ENCODE data around the gene TC2N. TPM values are rescaled to one million over a fixed set of nuclear protein-coding genes. Genes with fewer than 3 reads are reported as not detected.
A peak's percentile ranks its signal among the peaks of the same experiment; 100 is the strongest.
"Not testable (repeated sequence)": the region's sequence is repeated elsewhere in the genome, so short reads cannot be mapped to it uniquely, and the experiment has no call there.

TC2N gene
- total and polyA plus RNA-seq, 9 donors: 1.9 to 8.6 (median 5.6) TPM

- no peaks in the 10 kb centered on the region for H3K36me3 ChIP-seq (ENCODE audit: control insufficient read depth, insufficient read depth, low read length)
These were observed 34.3 kb upstream of the TC2N start for GRCh38 chr14:91901449-91902226.

GRCh38 chr14:91899806-91900205, 32.5 kb upstream of the TC2N start:
- no CpG with 5 or more reads among the region's 4 CpGs for WGBS (ENCODE audit: insufficient coverage)
- no peak overlapping the region for H3K27ac ChIP-seq (ENCODE audit: low read length)
- peaks cover 56% of the 10 kb centered on the region for H3K4me1 ChIP-seq (ENCODE audit: control insufficient read depth, insufficient read depth, low read length)

More at GRCh38 chr14:91901449-91902226, 34.3 kb upstream of the TC2N start:
- no peaks in the 10 kb centered on the region for H3K9me3 ChIP-seq (replicated peaks; ENCODE audit: control insufficient read depth, low read depth, low read length)
- no peak overlapping the region for H3K4me3 ChIP-seq (ENCODE audit: low read length)
- WGBS (ENCODE audit: insufficient coverage): 27% methylated on average over 7 of the region's 9 CpGs
- H3K4me1 ChIP-seq (ENCODE audit: control insufficient read depth, insufficient read depth, low read length): peaks cover 49% of the 10 kb centered on the region
- H3K27ac ChIP-seq (ENCODE audit: low read length): peak overlapping the region; percentile 37
- no peaks in the 10 kb centered on the region for H3K27me3 ChIP-seq (ENCODE audit: control insufficient read depth, insufficient read depth, low read length)
- peak; percentile 81 for DNase-seq

GRCh38 chr14:91899213-91899612, 31.9 kb upstream of the TC2N start:
- Histone ChIP-seq H3K36me3 (ENCODE audit: control insufficient read depth, insufficient read depth, low read length) (no peaks in the 10 kb centered on the region), H3K27ac (ENCODE audit: low read length) (no peak overlapping the region), H3K4me1 (ENCODE audit: control insufficient read depth, insufficient read depth, low read length) (peaks cover 56% of the 10 kb centered on the region), H3K4me3 (ENCODE audit: low read length) (no peak overlapping the region), H3K27me3 (ENCODE audit: control insufficient read depth, insufficient read depth, low read length) (no peaks in the 10 kb centered on the region), H3K9me3 (replicated peaks; ENCODE audit: control insufficient read depth, low read depth, low read length) (no peaks in the 10 kb centered on the region)
- WGBS (ENCODE audit: insufficient coverage): 92% methylated on average over 4 of the region's 4 CpGs
- DNase-seq: no peak

More at GRCh38 chr14:91899806-91900205, 32.5 kb upstream of the TC2N start:
- H3K36me3 ChIP-seq (ENCODE audit: control insufficient read depth, insufficient read depth, low read length): no peaks in the 10 kb centered on the region
- H3K9me3 ChIP-seq (replicated peaks; ENCODE audit: control insufficient read depth, low read depth, low read length): no peaks in the 10 kb centered on the region
- no peak overlapping the region for H3K4me3 ChIP-seq (ENCODE audit: low read length)
- no peaks in the 10 kb centered on the region for H3K27me3 ChIP-seq (ENCODE audit: control insufficient read depth, insufficient read depth, low read length)
- no peak for DNase-seq

- peaks cover 60% of the 10 kb centered on the region for H3K4me1 ChIP-seq (ENCODE audit: control insufficient read depth, insufficient read depth, low read length)
- H3K36me3 ChIP-seq (ENCODE audit: control insufficient read depth, insufficient read depth, low read length): peaks cover 3% of the 10 kb centered on the region
- peak overlapping the region; percentile 53 for H3K27ac ChIP-seq (ENCODE audit: low read length)
- no peak overlapping the region for H3K4me3 ChIP-seq (ENCODE audit: low read length)
- no peaks in the 10 kb centered on the region for H3K27me3 ChIP-seq (ENCODE audit: control insufficient read depth, insufficient read depth, low read length)
- peak; percentile 92 for DNase-seq
- 17% methylated on average over 3 of the region's 5 CpGs for WGBS (ENCODE audit: insufficient coverage)
- H3K9me3 ChIP-seq (replicated peaks; ENCODE audit: control insufficient read depth, low read depth, low read length): no peaks in the 10 kb centered on the region
These were observed 31.0 kb upstream of the TC2N start for GRCh38 chr14:91898372-91898771.

- H3K27me3 ChIP-seq (ENCODE audit: control insufficient read depth, insufficient read depth, low read length); H3K36me3 ChIP-seq (ENCODE audit: control insufficient read depth, insufficient read depth, low read length); H3K4me3 ChIP-seq (ENCODE audit: low read length); DNase-seq; H3K9me3 ChIP-seq (replicated peaks; ENCODE audit: control insufficient read depth, low read depth, low read length): not testable (repeated sequence)
- H3K27ac ChIP-seq (ENCODE audit: low read length): peak overlapping the region; percentile 53
- peaks cover 65% of the 10 kb centered on the region for H3K4me1 ChIP-seq (ENCODE audit: control insufficient read depth, insufficient read depth, low read length)
- WGBS (ENCODE audit: insufficient coverage): 100% methylated on average over 1 of the region's 5 CpGs
These were observed 30.4 kb upstream of the TC2N start for GRCh38 chr14:91897716-91898115.

GRCh38 chr14:91897106-91897701, 29.9 kb upstream of the TC2N start:
- Histone ChIP-seq H3K9me3 (replicated peaks; ENCODE audit: control insufficient read depth, low read depth, low read length) (no peaks in the 10 kb centered on the region), H3K4me3 (ENCODE audit: low read length) (no peak overlapping the region), H3K27me3 (ENCODE audit: control insufficient read depth, insufficient read depth, low read length) (no peaks in the 10 kb centered on the region), H3K27ac (ENCODE audit: low read length) (peak overlapping the region; percentile 53), H3K4me1 (ENCODE audit: control insufficient read depth, insufficient read depth, low read length) (peaks cover 67% of the 10 kb centered on the region), H3K36me3 (ENCODE audit: control insufficient read depth, insufficient read depth, low read length) (peaks cover 3% of the 10 kb centered on the region)
- WGBS (ENCODE audit: insufficient coverage): 56% methylated on average over 4 of the region's 10 CpGs
- DNase-seq: peak; percentile 71

GRCh38 chr14:91896419-91896818, 29.1 kb upstream of the TC2N start:
- H3K36me3 ChIP-seq (ENCODE audit: control insufficient read depth, insufficient read depth, low read length): peaks cover 3% of the 10 kb centered on the region
- no peaks in the 10 kb centered on the region for H3K9me3 ChIP-seq (replicated peaks; ENCODE audit: control insufficient read depth, low read depth, low read length)
- no peak overlapping the region for H3K27ac ChIP-seq (ENCODE audit: low read length)
- no peaks in the 10 kb centered on the region for H3K27me3 ChIP-seq (ENCODE audit: control insufficient read depth, insufficient read depth, low read length)
- H3K4me1 ChIP-seq (ENCODE audit: control insufficient read depth, insufficient read depth, low read length): peaks cover 68% of the 10 kb centered on the region
- 90% methylated on average over 3 of the region's 4 CpGs for WGBS (ENCODE audit: insufficient coverage)
- no peak for DNase-seq
- no peak overlapping the region for H3K4me3 ChIP-seq (ENCODE audit: low read length)

GRCh38 chr14:91893669-91894068, 26.3 kb upstream of the TC2N start:
- 83% methylated on average over 1 of the region's 4 CpGs for WGBS (ENCODE audit: insufficient coverage)
- H3K27me3 ChIP-seq (ENCODE audit: control insufficient read depth, insufficient read depth, low read length): no peaks in the 10 kb centered on the region
- H3K4me1 ChIP-seq (ENCODE audit: control insufficient read depth, insufficient read depth, low read length): peaks cover 75% of the 10 kb centered on the region
- no peak overlapping the region for H3K4me3 ChIP-seq (ENCODE audit: low read length)
- DNase-seq: no peak
- peaks cover 3% of the 10 kb centered on the region for H3K36me3 ChIP-seq (ENCODE audit: control insufficient read depth, insufficient read depth, low read length)
- H3K9me3 ChIP-seq (replicated peaks; ENCODE audit: control insufficient read depth, low read depth, low read length): no peaks in the 10 kb centered on the region
- H3K27ac ChIP-seq (ENCODE audit: low read length): peak overlapping the region; percentile 80

- Histone ChIP-seq H3K4me1 (ENCODE audit: control insufficient read depth, insufficient read depth, low read length) (peaks cover 70% of the 10 kb centered on the region), H3K27me3 (ENCODE audit: control insufficient read depth, insufficient read depth, low read length) (no peaks in the 10 kb centered on the region), H3K4me3 (ENCODE audit: low read length) (no peak overlapping the region), H3K9me3 (replicated peaks; ENCODE audit: control insufficient read depth, low read depth, low read length) (no peaks in the 10 kb centered on the region), H3K27ac (ENCODE audit: low read length) (peak overlapping the region; percentile 80), H3K36me3 (ENCODE audit: control insufficient read depth, insufficient read depth, low read length) (peaks cover 3% of the 10 kb centered on the region)
- DNase-seq: peak; percentile 88
- WGBS (ENCODE audit: insufficient coverage): 43% methylated on average over 1 of the region's 7 CpGs
These were observed 25.7 kb upstream of the TC2N start for GRCh38 chr14:91893007-91893406.

GRCh38 chr14:91891721-91892220, 24.4 kb upstream of the TC2N start:
- Histone ChIP-seq H3K27me3 (ENCODE audit: control insufficient read depth, insufficient read depth, low read length) (no peaks in the 10 kb centered on the region), H3K36me3 (ENCODE audit: control insufficient read depth, insufficient read depth, low read length) (peaks cover 7% of the 10 kb centered on the region), H3K9me3 (replicated peaks; ENCODE audit: control insufficient read depth, low read depth, low read length) (no peaks in the 10 kb centered on the region), H3K27ac (ENCODE audit: low read length) (peak overlapping the region; percentile 80), H3K4me3 (ENCODE audit: low read length) (no peak overlapping the region), H3K4me1 (ENCODE audit: control insufficient read depth, insufficient read depth, low read length) (peaks cover 58% of the 10 kb centered on the region)
- peak; percentile 87 for DNase-seq
- WGBS (ENCODE audit: insufficient coverage): 0% methylated on average over 1 of the region's 3 CpGs

Data from muscle of leg (tissue), 11 donors.